SK-N-SH (cell line): ENCODE data around the gene IDUA.

Experiments
- EP300 ChIP-seq, 2 experiments: IDR thresholded peaks; 2 replicates each; pipeline versions ENCODE4 v1.4.0 to v1.6.1; 2012; ENCODE audit warnings: borderline replicate concordance in 1 of 2, low read depth in 1 of 2, low read length in 1 of 2
- IRF3 ChIP-seq: fragments of 150-350 bp; IDR thresholded peaks from 2 replicates; pipeline ENCODE4 v1.6.1; 2016; ENCODE audit warnings: mild to moderate bottlenecking, low read depth, low read length
- NRF1 ChIP-seq: IDR thresholded peaks from 2 replicates; pipeline ENCODE4 v1.6.1; 2012; ENCODE audit warnings: low read depth, mild to moderate bottlenecking, low read length
- POLR2AphosphoS5 ChIP-seq: IDR thresholded peaks from 2 replicates; pipeline ENCODE4 v1.6.1; 2012; ENCODE audit warnings: low read depth, low read length
- REST ChIP-seq: IDR thresholded peaks from 2 replicates; pipeline ENCODE4 v1.6.1; 2012; ENCODE audit warnings: mild to moderate bottlenecking, low read depth, low read length, moderate library complexity
- TF ChIP-seq, protein P1 (sequence below): fragments of 200-600 bp; sonication (generic); IDR thresholded peaks from 2 replicates; pipeline ENCODE4 v1.6.1; 2017; ENCODE audit warnings: antibody characterized with exemption, mild to moderate bottlenecking, moderate library complexity

- TF ChIP-seq, protein P1, sequence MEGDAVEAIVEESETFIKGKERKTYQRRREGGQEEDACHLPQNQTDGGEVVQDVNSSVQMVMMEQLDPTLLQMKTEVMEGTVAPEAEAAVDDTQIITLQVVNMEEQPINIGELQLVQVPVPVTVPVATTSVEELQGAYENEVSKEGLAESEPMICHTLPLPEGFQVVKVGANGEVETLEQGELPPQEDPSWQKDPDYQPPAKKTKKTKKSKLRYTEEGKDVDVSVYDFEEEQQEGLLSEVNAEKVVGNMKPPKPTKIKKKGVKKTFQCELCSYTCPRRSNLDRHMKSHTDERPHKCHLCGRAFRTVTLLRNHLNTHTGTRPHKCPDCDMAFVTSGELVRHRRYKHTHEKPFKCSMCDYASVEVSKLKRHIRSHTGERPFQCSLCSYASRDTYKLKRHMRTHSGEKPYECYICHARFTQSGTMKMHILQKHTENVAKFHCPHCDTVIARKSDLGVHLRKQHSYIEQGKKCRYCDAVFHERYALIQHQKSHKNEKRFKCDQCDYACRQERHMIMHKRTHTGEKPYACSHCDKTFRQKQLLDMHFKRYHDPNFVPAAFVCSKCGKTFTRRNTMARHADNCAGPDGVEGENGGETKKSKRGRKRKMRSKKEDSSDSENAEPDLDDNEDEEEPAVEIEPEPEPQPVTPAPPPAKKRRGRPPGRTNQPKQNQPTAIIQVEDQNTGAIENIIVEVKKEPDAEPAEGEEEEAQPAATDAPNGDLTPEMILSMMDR = no peak
- TF ChIP-seq POLR2AphosphoS5 (no peak), REST (no peak), EP300 (IDR thresholded peaks at IDR 0.05; ENCODE audit: borderline replicate concordance in 1 of 2, low read depth in 1 of 2, low read length in 1 of 2) (no peak), NRF1 (no peak), IRF3 (no peak)
Measured at GRCh38 chr4:1043162-1043561, 56.3 kb downstream of the IDUA start.
